Keratinocyte (primary cell): ENCODE results near the gene NRBF2. TPM values are rescaled to one million over a fixed set of nuclear protein-coding genes. Genes with fewer than 3 reads are reported as not detected.

Experiments used
- DNase-seq: peaks from one replicate; pipeline ENCODE4 v3.0.0-alpha.2; 2011; ENCODE audit warnings: low read depth, missing footprints, low spot score
- FAIRE-seq: peaks from 2 replicates; lab custom pipeline; 2011; peaks lifted over from hg19 to GRCh38; lab: Jason Lieb, UNC
- H2AFZ ChIP-seq: 2 replicates; pipeline ENCODE4 v1.6.0; 2012; ENCODE audit warnings: low read length, control low read depth, inconsistent platforms; ENCODE audit not compliant: control insufficient read depth
- H3K27ac ChIP-seq: 2 replicates; pipeline ENCODE4 v1.5.1; 2011; ENCODE audit warnings: low read length; ENCODE audit not compliant: control insufficient read depth, insufficient read depth
- H3K27me3 ChIP-seq: 3 replicates; pipeline ENCODE4 v1.6.0; 2011; ENCODE audit warnings: low read length; ENCODE audit not compliant: control insufficient read depth, insufficient read depth; ENCODE audit errors: extremely low read depth
- H3K36me3 ChIP-seq, 2 experiments: 2 replicates in 1 of 2; 3 replicates in 1 of 2; pipeline ENCODE4 v1.5.1; 2011; ENCODE audit warnings: low read length in 2 of 2, mild to moderate bottlenecking in 1 of 2; ENCODE audit not compliant: control insufficient read depth in 2 of 2, insufficient read depth in 2 of 2; ENCODE audit errors: extremely low read depth in 1 of 2
- H3K4me1 ChIP-seq: 3 replicates; pipeline ENCODE4 v1.5.1; 2011; ENCODE audit warnings: low read length; ENCODE audit not compliant: control insufficient read depth, insufficient read depth; ENCODE audit errors: extremely low read depth
- H3K4me2 ChIP-seq: 3 replicates; pipeline ENCODE4 v1.6.0; 2011; ENCODE audit warnings: low read depth, low read length; ENCODE audit not compliant: control insufficient read depth, insufficient read depth; ENCODE audit errors: extremely low read depth
- H3K4me3 ChIP-seq, 3 experiments: fragments of 200-600 bp in 1 of 3; sonication (generic) in 1 of 3; 2 replicates in 2 of 3; 3 replicates in 1 of 3; pipeline ENCODE4 v1.5.1; 2011 to 2016; ENCODE audit warnings: low read length in 3 of 3, mild to moderate bottlenecking in 3 of 3, control low read depth in 2 of 3, inconsistent platforms in 1 of 3, low read depth in 1 of 3, mixed read lengths in 1 of 3, mixed run types in 1 of 3, moderate library complexity in 1 of 3; ENCODE audit not compliant: control insufficient read depth in 2 of 3, insufficient read depth in 2 of 3; ENCODE audit errors: extremely low read depth in 1 of 3
- H3K79me2 ChIP-seq: 2 replicates; pipeline ENCODE4 v1.6.0; 2012; ENCODE audit warnings: low read length; ENCODE audit not compliant: control insufficient read depth, insufficient read depth
- H3K9ac ChIP-seq: 3 replicates; pipeline ENCODE4 v1.6.0; 2011; ENCODE audit warnings: low read length; ENCODE audit not compliant: control insufficient read depth, insufficient read depth; ENCODE audit errors: extremely low read depth
- H3K9me1 ChIP-seq: 3 replicates; pipeline ENCODE4 v1.6.0; 2011; ENCODE audit warnings: low read length; ENCODE audit not compliant: control insufficient read depth, insufficient read depth; ENCODE audit errors: extremely low read depth
- H3K9me3 ChIP-seq: 2 replicates; pipeline ENCODE4 v1.5.1; 2012; ENCODE audit warnings: low read depth, low read length; ENCODE audit not compliant: control insufficient read depth
- H4K20me1 ChIP-seq: 3 replicates; pipeline ENCODE4 v1.6.0; 2011; ENCODE audit warnings: low read length; ENCODE audit not compliant: control insufficient read depth, insufficient read depth; ENCODE audit errors: extremely low read depth
- CTCF ChIP-seq, 3 experiments: IDR thresholded peaks in 1 of 3; conservative IDR thresholded peaks in 1 of 3; optimal IDR thresholded peaks in 1 of 3; 2 replicates in 2 of 3; 3 replicates in 1 of 3; pipeline versions ENCODE3 to v1.5.1; 2011; ENCODE audit warnings: low read length in 3 of 3, mild to moderate bottlenecking in 3 of 3, moderate library complexity in 2 of 3, control low read depth in 1 of 3, inconsistent platforms in 1 of 3; ENCODE audit not compliant: insufficient read depth in 2 of 3; ENCODE audit errors: extremely low read depth in 1 of 3
- EZH2 ChIP-seq: IDR thresholded peaks from one replicate; pipeline ENCODE4 v1.6.1; 2012; ENCODE audit warnings: inconsistent platforms, mild to moderate bottlenecking, low read length, moderate library complexity
- dilution Hi-C: fragments of 300-500 bp; cut with MboI; formaldehyde crosslinking; loops from one replicate; pipeline ENCODE4 v1.7.0; 2020; ENCODE audit warnings: low sequenced_read_pairs; ENCODE audit not compliant: extremely low pct_ligation_motif_present
- polyA plus RNA-seq, 5 experiments: library from polyadenylated mRNA; depleted of rRNA in 3 of 5; stranded (reverse) in 3 of 5; stranded (forward) in 1 of 5; unstranded in 1 of 5; fragments of >200 nt; gene quantifications; 1 replicate in 1 of 5; 2 replicates in 3 of 5; 3 replicates in 1 of 5; pipeline versions ENCODE4 v1.2.1 to v1.2.3, GENCODE V29; 2011 to 2012; ENCODE audit warnings: missing spikeins in 2 of 5, low read depth in 1 of 5, low replicate concordance in 1 of 5

The NRBF2 gene
- polyA plus RNA-seq, 1 donor (not counting 4 experiments of a cell fraction or from before 2014, with no cell fraction given), result 31.1 TPM

- FAIRE-seq, result no peak
- H3K27ac ChIP-seq, result no peak overlapping the region
- no peak overlapping the region for H3K4me2 ChIP-seq
- H2AFZ ChIP-seq, result no peak overlapping the region
- H3K79me2 ChIP-seq, result no peaks in the 10 kb centered on the region
- no peak for DNase-seq
- H4K20me1 ChIP-seq, result no peaks in the 10 kb centered on the region
- no peaks in the 10 kb centered on the region for H3K36me3 ChIP-seq
- H3K4me3 ChIP-seq, result no peak overlapping the region
- H3K9me1 ChIP-seq, result no peaks in the 10 kb centered on the region
- no peak overlapping the region for H3K9ac ChIP-seq
- peaks cover 9% of the 10 kb centered on the region for H3K4me1 ChIP-seq
- no peaks in the 10 kb centered on the region for H3K27me3 ChIP-seq
- dilution Hi-C loops, result no loop called here
- no peak for TF ChIP-seq CTCF (optimal IDR thresholded peaks at IDR 0.05 in 1 of 3, IDR thresholded peaks at IDR 0.05 in 1 of 3, conservative IDR thresholded peaks at IDR 0.05 in 1 of 3; ENCODE audit: extremely low read depth in 1 of 3, insufficient read depth in 2 of 3, low read length in 3 of 3)
- TF ChIP-seq EZH2, result no peak
- no peaks in the 10 kb centered on the region for H3K9me3 ChIP-seq
These were observed 25.1 kb upstream of the NRBF2 start for GRCh38 chr10:63107943-63108437.

- H3K9me3 ChIP-seq, result no peaks in the 10 kb centered on the region
- H3K27ac ChIP-seq, result no peak overlapping the region
- H3K27me3 ChIP-seq, result no peaks in the 10 kb centered on the region
- no peak overlapping the region for H2AFZ ChIP-seq
- H3K79me2 ChIP-seq, result no peaks in the 10 kb centered on the region
- dilution Hi-C loops, result no loop called here
- H4K20me1 ChIP-seq, result no peaks in the 10 kb centered on the region
- no peaks in the 10 kb centered on the region for H3K9me1 ChIP-seq
- no peak overlapping the region for H3K4me3 ChIP-seq
- H3K4me2 ChIP-seq, result no peak overlapping the region
- FAIRE-seq (no peak), DNase-seq (no peak)
- H3K4me1 ChIP-seq, result peaks cover 16% of the 10 kb centered on the region
- H3K9ac ChIP-seq, result no peak overlapping the region
- TF ChIP-seq CTCF (optimal IDR thresholded peaks at IDR 0.05 in 1 of 3, IDR thresholded peaks at IDR 0.05 in 1 of 3, conservative IDR thresholded peaks at IDR 0.05 in 1 of 3; ENCODE audit: extremely low read depth in 1 of 3, insufficient read depth in 2 of 3, low read length in 3 of 3) (no peak), EZH2 (no peak)
- no peaks in the 10 kb centered on the region for H3K36me3 ChIP-seq
These were observed 22.2 kb upstream of the NRBF2 start for GRCh38 chr10:63110940-63111339.
